Pancreas (tissue), 10 donors: Measurements from ENCODE around the gene GRM4. TPM values are rescaled to one million over a fixed set of nuclear protein-coding genes. Genes with fewer than 3 reads are reported as not detected.

Source experiments
- ATAC-seq, 4 donors: fragments of 200-7000 bp; cut with Tn5 transposase; one replicate each; pipeline versions ENCODE4 v1.8.0 to v1.9.1; 2020; ENCODE audit warnings: mild to moderate bottlenecking in 4 of 4, moderate library complexity in 4 of 4
- DNase-seq, 6 donors: peaks; one replicate each; pipeline ENCODE4 v3.0.0-alpha.2; 2020
- FAIRE-seq: peaks from 2 replicates; lab custom pipeline; 2012; peaks lifted over from hg19 to GRCh38; lab: Jason Lieb, UNC
- H3K27ac ChIP-seq, 4 donors: fragments of 200-600 bp; sonication (generic); 1 replicate in 3 of 4; 2 replicates in 1 of 4; pipeline versions ENCODE4 v1.5.0 to v1.8.0; 2020
- H3K27me3 ChIP-seq, 4 donors: fragments of 200-600 bp; one replicate each; pipeline ENCODE4 v1.8.0; 2021
- H3K36me3 ChIP-seq, 3 donors: fragments of 200-600 bp; sonication (generic) in 1 of 3; one replicate each; pipeline versions ENCODE4 v1.5.0 to v1.8.0; 2020 to 2021
- H3K4me1 ChIP-seq, 3 donors: fragments of 200-600 bp; one replicate each; pipeline ENCODE4 v1.8.0; 2021
- H3K4me3 ChIP-seq, 4 donors: fragments of 200-600 bp; sonication (generic) in 2 of 4; one replicate each; pipeline versions ENCODE4 v1.5.0 to v1.8.0; 2020 to 2021
- H3K9me3 ChIP-seq, 4 donors: fragments of 200-600 bp; one replicate each; pipeline ENCODE4 v1.8.0; 2021
- CTCF ChIP-seq, 4 donors: fragments of 200-600 bp; sonication (generic) in 3 of 4; IDR thresholded peaks; one replicate each; pipeline versions ENCODE4 v1.5.0 to v1.8.0; 2021; ENCODE audit warnings: antibody characterized with exemption in 4 of 4
- WGBS, 2 donors: extraction: QIAGEN DNeasy Blood & Tissue Kit; methylation state at CpG; one replicate each; pipeline ENCODE4 v1.1.7; 2013; 5-methylcytosine and 5-hydroxymethylcytosine counted together
- intact Hi-C, 3 donors: fragments of 100-400 bp; cut with DNase I; formaldehyde crosslinking; loops; one replicate each; pipeline versions ENCODE4 v1.11.1 to v1.14.2; 2022
- polyA plus RNA-seq, 2 donors: library from polyadenylated mRNA; stranded (reverse); fragments of 200-250 nt; gene quantifications; one replicate each; pipeline ENCODE4 v1.2.3, GENCODE V29; 2013
- total RNA-seq, 6 donors: library from RNA; stranded (reverse); fragmentation: NEBNext Ultra II Directional in 4 of 6; extraction: Animal tissue kit (Norgen Biotek cat#: 25700) in 4 of 6; gene quantifications; one replicate each; pipeline versions ENCODE4 v1.2.1 to v1.2.4, GENCODE V29; 2021 to 2023
- donor health status: healthy with polysubstance abuse.
- donor health status: DM: no; HTN: no; CAD: no; lungs with moderate emphysema.
- donor health status: DM: no; HTN: no; CAD: no.
- donor health status: control.
- donor health status: control.
- donor health status: Bipolar disorder and iron deficiency.
- donor health status: DM: yes; HTN: yes; CAD: no.
- donor health status: DM: no; HTN: no; CAD: no.
- donor health status: DM: no; HTN: no; CAD: no.
- donor health status: DM: yes; HTN: yes; CAD: no.

Gene GRM4
- total and polyA plus RNA-seq, 8 donors: 0.23 to 6.8 (median 1.3) TPM

GRCh38 chr6:34120953-34121675 lies 24.8 kb downstream of the GRM4 start:
- H3K4me1 ChIP-seq: no peaks in the 10 kb centered on the region
- no peaks in the 10 kb centered on the region for H3K36me3 ChIP-seq
- FAIRE-seq (no peak), DNase-seq (no peak), ATAC-seq (no peak)
- intact Hi-C loops: no loop called here
- no peak for TF ChIP-seq CTCF (IDR thresholded peaks at IDR 0.05)
- no peaks in the 10 kb centered on the region for H3K9me3 ChIP-seq
- 34 to 50% methylated on average over 13 of the region's 13 CpGs for WGBS, 2 donors
- H3K27me3 ChIP-seq: no peaks in the 10 kb centered on the region
- H3K27ac ChIP-seq: no peak overlapping the region
- H3K4me3 ChIP-seq: no peak overlapping the region

GRCh38 chr6:34115915-34116314 lies 30.0 kb downstream of the GRM4 start:
- 80 to 81% methylated on average over 11 of the region's 11 CpGs for WGBS, 2 donors

GRCh38 chr6:34115403-34115795 lies 30.5 kb downstream of the GRM4 start:
- Histone ChIP-seq H3K4me3 (no peak overlapping the region), H3K27ac (no peak overlapping the region), H3K27me3 (no peaks in the 10 kb centered on the region), H3K9me3 (no peaks in the 10 kb centered on the region), H3K36me3 (no peaks in the 10 kb centered on the region), H3K4me1 (no peaks in the 10 kb centered on the region)
- no peak for TF ChIP-seq CTCF (IDR thresholded peaks at IDR 0.05)
- 29 to 37% methylated on average over 10 of the region's 10 CpGs for WGBS, 2 donors
- FAIRE-seq (no peak), DNase-seq (no peak), ATAC-seq (peak in 1 of 4 donors; percentile 40)
- intact Hi-C loops: no loop called here

More at GRCh38 chr6:34115915-34116314, 30.0 kb downstream of the GRM4 start:
- ATAC-seq (no peak), DNase-seq (no peak), FAIRE-seq (no peak)
- Histone ChIP-seq H3K4me1 (no peaks in the 10 kb centered on the region), H3K36me3 (no peaks in the 10 kb centered on the region), H3K9me3 (no peaks in the 10 kb centered on the region), H3K27ac (no peak overlapping the region), H3K27me3 (no peaks in the 10 kb centered on the region), H3K4me3 (no peak overlapping the region)
- no peak for TF ChIP-seq CTCF (IDR thresholded peaks at IDR 0.05)
- intact Hi-C loops: no loop called here

- no peak for DNase-seq
- WGBS, 2 donors: 42 to 49% methylated on average over 16 of the region's 16 CpGs
- H3K4me1 ChIP-seq: no peaks in the 10 kb centered on the region
- no peak for FAIRE-seq
- ATAC-seq: peak in 1 of 4 donors; percentile 59
- H3K27ac ChIP-seq: no peak overlapping the region
- no peak for TF ChIP-seq CTCF (IDR thresholded peaks at IDR 0.05)
- no peaks in the 10 kb centered on the region for H3K27me3 ChIP-seq
- no peaks in the 10 kb centered on the region for H3K9me3 ChIP-seq
- intact Hi-C loops: no loop called here
- H3K4me3 ChIP-seq: no peak overlapping the region
- H3K36me3 ChIP-seq: no peaks in the 10 kb centered on the region
Observed at GRCh38 chr6:34114695-34115402, 31.0 kb downstream of the GRM4 start.

GRCh38 chr6:34113532-34113931 lies 32.4 kb downstream of the GRM4 start:
- FAIRE-seq: no peak
- WGBS, 2 donors: 25 to 39% methylated on average over 3 of the region's 3 CpGs
- intact Hi-C loops: no loop called here
- Histone ChIP-seq H3K27ac (no peak overlapping the region), H3K4me3 (no peak overlapping the region), H3K27me3 (no peaks in the 10 kb centered on the region), H3K4me1 (no peaks in the 10 kb centered on the region), H3K36me3 (no peaks in the 10 kb centered on the region), H3K9me3 (no peaks in the 10 kb centered on the region)
- ATAC-seq: no peak
- DNase-seq: no peak
- TF ChIP-seq CTCF (IDR thresholded peaks at IDR 0.05): no peak
